ENCODE data around the gene ZNF316. TPM values are rescaled to one million over a fixed set of nuclear protein-coding genes. Genes with fewer than 3 reads are reported as not detected.

The ZNF316 gene
- total RNA-seq, 1 donor, result 14.1 TPM

DNA sequence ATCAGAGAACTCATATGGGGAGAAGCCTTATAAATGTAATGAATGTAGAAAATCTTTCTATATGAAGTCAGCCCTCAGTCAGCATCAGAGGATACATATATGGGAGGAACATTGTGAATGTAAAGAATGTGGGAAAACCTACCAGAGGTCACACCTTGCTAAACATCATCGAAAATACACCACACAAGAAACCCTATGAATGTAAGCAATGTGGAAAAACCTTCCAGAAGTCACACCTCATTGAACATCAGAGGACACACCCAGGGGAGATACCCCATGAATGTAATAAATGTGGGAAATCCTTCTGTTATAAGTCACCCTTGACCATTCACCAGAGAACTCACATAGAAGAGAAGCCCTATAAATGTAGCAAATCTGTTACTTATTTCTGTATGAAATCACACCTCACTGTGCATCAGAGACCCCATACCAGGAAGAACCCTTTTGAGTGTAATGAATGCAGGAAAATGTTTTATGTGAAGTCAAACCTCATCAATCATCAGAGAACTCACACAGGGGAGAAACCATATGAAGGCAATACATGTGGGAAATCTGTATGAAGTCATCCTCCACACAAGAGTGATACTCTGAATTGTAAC is 38.8 kb downstream of the ZNF316 start:
- no peaks in the 10 kb centered on the region for H3K4me1 ChIP-seq (ENCODE audit: insufficient read depth, low read length)
- no peak overlapping the region for H3K27ac ChIP-seq (ENCODE audit: low read depth, low read length)
- H3K27me3 ChIP-seq (ENCODE audit: insufficient read depth, low read length), result no peaks in the 10 kb centered on the region
- no peak overlapping the region for H3K4me3 ChIP-seq (ENCODE audit: insufficient read depth, low read length)
- TF ChIP-seq, protein P1, sequence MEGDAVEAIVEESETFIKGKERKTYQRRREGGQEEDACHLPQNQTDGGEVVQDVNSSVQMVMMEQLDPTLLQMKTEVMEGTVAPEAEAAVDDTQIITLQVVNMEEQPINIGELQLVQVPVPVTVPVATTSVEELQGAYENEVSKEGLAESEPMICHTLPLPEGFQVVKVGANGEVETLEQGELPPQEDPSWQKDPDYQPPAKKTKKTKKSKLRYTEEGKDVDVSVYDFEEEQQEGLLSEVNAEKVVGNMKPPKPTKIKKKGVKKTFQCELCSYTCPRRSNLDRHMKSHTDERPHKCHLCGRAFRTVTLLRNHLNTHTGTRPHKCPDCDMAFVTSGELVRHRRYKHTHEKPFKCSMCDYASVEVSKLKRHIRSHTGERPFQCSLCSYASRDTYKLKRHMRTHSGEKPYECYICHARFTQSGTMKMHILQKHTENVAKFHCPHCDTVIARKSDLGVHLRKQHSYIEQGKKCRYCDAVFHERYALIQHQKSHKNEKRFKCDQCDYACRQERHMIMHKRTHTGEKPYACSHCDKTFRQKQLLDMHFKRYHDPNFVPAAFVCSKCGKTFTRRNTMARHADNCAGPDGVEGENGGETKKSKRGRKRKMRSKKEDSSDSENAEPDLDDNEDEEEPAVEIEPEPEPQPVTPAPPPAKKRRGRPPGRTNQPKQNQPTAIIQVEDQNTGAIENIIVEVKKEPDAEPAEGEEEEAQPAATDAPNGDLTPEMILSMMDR (IDR thresholded peaks at IDR 0.05; ENCODE audit: extremely low read depth, low read depth, low read length), result no peak
- H3K4me2 ChIP-seq (ENCODE audit: insufficient read depth, low read length), result no peak overlapping the region
- no peaks in the 10 kb centered on the region for H4K20me1 ChIP-seq (ENCODE audit: insufficient read depth, low read length)
- H3K9me3 ChIP-seq (ENCODE audit: low read depth, low read length), result peaks cover 34% of the 10 kb centered on the region
- DNase-seq (ENCODE audit: insufficient read length, low spot score, missing footprints), result no peak
- H3K36me3 ChIP-seq (ENCODE audit: insufficient read depth, low read length), result no peaks in the 10 kb centered on the region
- no peak overlapping the region for H2AFZ ChIP-seq (ENCODE audit: low read length)
- no peaks in the 10 kb centered on the region for H3K79me2 ChIP-seq (ENCODE audit: insufficient read depth, low read length)

DNA sequence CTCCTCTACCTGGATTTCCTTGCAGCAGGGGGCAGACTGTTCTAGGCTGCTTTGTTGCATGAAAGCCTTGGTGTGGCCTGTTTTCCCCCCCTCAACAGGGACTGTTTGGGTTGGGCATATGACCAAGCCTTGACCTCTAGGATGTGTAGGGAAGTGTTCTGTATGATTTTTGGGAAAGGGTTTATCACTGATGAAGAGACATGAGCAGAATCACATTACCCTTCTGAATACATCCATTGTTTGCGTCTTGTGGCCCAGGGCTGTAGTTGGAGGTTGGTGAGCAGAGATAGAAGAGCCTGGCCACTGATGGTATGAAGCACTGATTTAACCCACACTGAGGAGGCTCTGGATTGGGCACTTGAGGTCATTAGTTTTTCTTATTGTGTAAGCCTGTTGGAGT is 43.0 kb downstream of the ZNF316 start:
- DNase-seq (ENCODE audit: insufficient read length, low spot score, missing footprints), result no peak
- H2AFZ ChIP-seq (ENCODE audit: low read length), result no peak overlapping the region
- no peaks in the 10 kb centered on the region for H3K4me1 ChIP-seq (ENCODE audit: insufficient read depth, low read length)
- no peaks in the 10 kb centered on the region for H4K20me1 ChIP-seq (ENCODE audit: insufficient read depth, low read length)
- no peaks in the 10 kb centered on the region for H3K27me3 ChIP-seq (ENCODE audit: insufficient read depth, low read length)
- no peak overlapping the region for H3K27ac ChIP-seq (ENCODE audit: low read depth, low read length)
- H3K79me2 ChIP-seq (ENCODE audit: insufficient read depth, low read length), result no peaks in the 10 kb centered on the region
- TF ChIP-seq, protein P1 (IDR thresholded peaks at IDR 0.05; ENCODE audit: extremely low read depth, low read depth, low read length), result no peak
- no peaks in the 10 kb centered on the region for H3K36me3 ChIP-seq (ENCODE audit: insufficient read depth, low read length)
- no peak overlapping the region for H3K4me3 ChIP-seq (ENCODE audit: insufficient read depth, low read length)
- H3K4me2 ChIP-seq (ENCODE audit: insufficient read depth, low read length), result no peak overlapping the region
- peaks cover 51% of the 10 kb centered on the region for H3K9me3 ChIP-seq (ENCODE audit: low read depth, low read length)

DNA sequence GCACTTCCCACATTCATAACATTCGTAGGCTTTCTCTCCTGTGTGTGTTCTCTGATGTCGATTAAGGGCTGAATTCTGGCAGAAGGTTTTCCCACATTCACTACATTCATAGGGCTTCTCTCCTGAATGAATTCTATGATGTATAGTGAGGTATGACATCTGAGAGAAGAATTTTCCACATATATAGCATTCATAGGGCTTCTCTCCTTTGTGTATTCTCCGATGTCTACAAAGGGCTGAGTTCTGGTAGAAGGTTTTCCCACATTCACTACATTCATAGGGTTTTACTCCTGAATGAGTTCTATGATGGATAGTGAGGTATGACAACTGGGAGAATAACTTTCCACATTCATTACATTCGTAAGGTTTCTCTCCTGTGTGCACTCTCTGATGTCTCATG is 54.0 kb downstream of the ZNF316 start:
- Histone ChIP-seq H4K20me1 (ENCODE audit: insufficient read depth, low read length) (no peaks in the 10 kb centered on the region), H2AFZ (ENCODE audit: low read length) (no peak overlapping the region), H3K4me1 (ENCODE audit: insufficient read depth, low read length) (no peaks in the 10 kb centered on the region), H3K4me2 (ENCODE audit: insufficient read depth, low read length) (no peak overlapping the region), H3K27ac (ENCODE audit: low read depth, low read length) (no peak overlapping the region), H3K27me3 (ENCODE audit: insufficient read depth, low read length) (no peaks in the 10 kb centered on the region), H3K36me3 (ENCODE audit: insufficient read depth, low read length) (peaks cover 92% of the 10 kb centered on the region), H3K9me3 (ENCODE audit: low read depth, low read length) (peaks cover 77% of the 10 kb centered on the region), H3K79me2 (ENCODE audit: insufficient read depth, low read length) (peaks cover 2% of the 10 kb centered on the region), H3K4me3 (ENCODE audit: insufficient read depth, low read length) (no peak overlapping the region)
- TF ChIP-seq, protein P1 (IDR thresholded peaks at IDR 0.05; ENCODE audit: extremely low read depth, low read depth, low read length), result no peak
- DNase-seq (ENCODE audit: insufficient read length, low spot score, missing footprints), result no peak

DNA sequence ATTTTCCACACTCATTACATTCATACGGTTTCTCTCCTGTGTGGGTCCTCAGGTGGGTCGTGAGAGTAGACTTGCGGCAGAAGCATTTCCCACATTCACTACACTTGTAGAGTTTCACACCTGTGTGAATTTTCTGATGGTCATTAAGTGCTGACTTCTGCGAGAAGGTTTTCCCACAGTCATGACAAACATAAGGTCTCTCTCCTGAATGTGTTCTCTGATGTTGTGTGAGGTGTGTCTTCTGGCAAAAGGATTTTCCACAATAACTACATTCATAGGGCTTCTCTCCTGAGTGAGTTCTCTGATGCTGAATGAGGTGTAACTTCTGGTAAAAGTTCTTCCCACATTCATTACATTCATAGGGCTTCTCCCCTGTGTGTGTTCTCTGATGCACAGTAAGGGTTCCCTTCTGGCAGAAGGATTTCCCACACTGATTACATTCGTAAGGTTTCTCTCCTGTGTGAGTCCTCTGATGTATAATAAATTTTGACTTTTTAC is 54.5 kb downstream of the ZNF316 start:
- no peak overlapping the region for H3K4me3 ChIP-seq (ENCODE audit: insufficient read depth, low read length)
- no peak overlapping the region for H2AFZ ChIP-seq (ENCODE audit: low read length)
- H3K79me2 ChIP-seq (ENCODE audit: insufficient read depth, low read length), result peaks cover 2% of the 10 kb centered on the region
- no peak overlapping the region for H3K4me2 ChIP-seq (ENCODE audit: insufficient read depth, low read length)
- peaks cover 81% of the 10 kb centered on the region for H3K9me3 ChIP-seq (ENCODE audit: low read depth, low read length)
- H4K20me1 ChIP-seq (ENCODE audit: insufficient read depth, low read length), result no peaks in the 10 kb centered on the region
- no peaks in the 10 kb centered on the region for H3K27me3 ChIP-seq (ENCODE audit: insufficient read depth, low read length)
- no peaks in the 10 kb centered on the region for H3K4me1 ChIP-seq (ENCODE audit: insufficient read depth, low read length)
- no peak for DNase-seq (ENCODE audit: insufficient read length, low spot score, missing footprints)
- peaks cover 93% of the 10 kb centered on the region for H3K36me3 ChIP-seq (ENCODE audit: insufficient read depth, low read length)
- TF ChIP-seq, protein P1 (IDR thresholded peaks at IDR 0.05; ENCODE audit: extremely low read depth, low read depth, low read length), result no peak
- H3K27ac ChIP-seq (ENCODE audit: low read depth, low read length), result no peak overlapping the region
